Caco-2 (cell line): ENCODE measurements around the gene STPG2. TPM values are rescaled to one million over a fixed set of nuclear protein-coding genes. Genes with fewer than 3 reads are reported as not detected.

Experiments
- BruUV-seq: library from RNA; stranded (reverse); fragments of 400-500 nt; replicated peaks from 2 replicates; lab custom pipeline; 2021; lab: Mats Ljungman, UMichigan
- CTCF ChIA-PET: fragments of 300-600 bp; sonication (Branson Sonifier 250); formaldehyde crosslinking; loops from one replicate; lab custom pipeline; 2022; ENCODE audit warnings: antibody characterized with exemption; lab: Charles Lee
- POLR2A ChIA-PET: fragments of 300-600 bp; sonication (Branson Sonifier 250); formaldehyde crosslinking; loops from one replicate; lab custom pipeline; 2022; ENCODE audit warnings: antibody characterized with exemption; lab: Charles Lee
- DNase-seq, 2 experiments: peaks; one replicate each; pipeline versions ENCODE4 v3.0.0 to v3.0.0-alpha.2; 2020 to 2022
- H3K27me3 ChIP-seq: replicated peaks from 2 replicates; pipeline ENCODE4 v1.6.0; 2011; ENCODE audit warnings: low read length; ENCODE audit not compliant: control insufficient read depth, insufficient read depth
- H3K36me3 ChIP-seq: 2 replicates; pipeline ENCODE4 v1.5.1; 2011; ENCODE audit warnings: low read length; ENCODE audit not compliant: control insufficient read depth, insufficient read depth
- H3K4me1 ChIP-seq: fragments of 250-450 bp; sonication (Bioruptor Pico); 2 replicates; pipeline ENCODE4 v1.5.1; 2020; ENCODE audit warnings: mild to moderate bottlenecking
- H3K4me3 ChIP-seq: 2 replicates; pipeline ENCODE4 v1.5.1; 2011; ENCODE audit warnings: low read depth, mild to moderate bottlenecking, control low read depth, low read length
- H3K9me3 ChIP-seq: fragments of 250-450 bp; sonication (Bioruptor Pico); 2 replicates; pipeline ENCODE4 v1.5.1; 2020; ENCODE audit warnings: mild to moderate bottlenecking, moderate library complexity
- H3K27ac Mint-ChIP-seq: one replicate; pipeline ENCODE4 v1.8.0; 2022; ENCODE audit warnings: mixed read lengths; ENCODE audit not compliant: unreplicated experiment
- H3K27me3 Mint-ChIP-seq: one replicate; pipeline ENCODE4 v1.8.0; 2022; ENCODE audit warnings: mixed read lengths; ENCODE audit not compliant: insufficient read depth, unreplicated experiment
- H3K36me3 Mint-ChIP-seq: one replicate; pipeline ENCODE4 v1.8.0; 2022; ENCODE audit warnings: mild to moderate bottlenecking, mixed read lengths; ENCODE audit not compliant: insufficient read depth, unreplicated experiment
- H3K4me1 Mint-ChIP-seq: one replicate; pipeline ENCODE4 v1.8.0; 2022; ENCODE audit warnings: low read depth, mixed read lengths; ENCODE audit not compliant: unreplicated experiment
- H3K4me3 Mint-ChIP-seq: one replicate; pipeline ENCODE4 v1.8.0; 2022; ENCODE audit warnings: mild to moderate bottlenecking, moderate library complexity, mixed read lengths; ENCODE audit not compliant: unreplicated experiment
- H3K9me3 Mint-ChIP-seq: one replicate; pipeline ENCODE4 v1.8.0; 2022; ENCODE audit warnings: mixed read lengths; ENCODE audit not compliant: unreplicated experiment
- CTCF ChIP-seq, 2 experiments: fragments of 200-600 bp in 1 of 2; IDR thresholded peaks; 1 replicate in 1 of 2; 2 replicates in 1 of 2; pipeline versions ENCODE4 v1.5.1 to v1.8.0; 2011 to 2022; ENCODE audit warnings: antibody characterized with exemption in 1 of 2, control low read depth in 1 of 2, inconsistent platforms in 1 of 2, low read depth in 1 of 2, low read length in 1 of 2, mild to moderate bottlenecking in 1 of 2, moderate library complexity in 1 of 2; ENCODE audit not compliant: insufficient read depth in 1 of 2, severe bottlenecking in 1 of 2, unreplicated experiment in 1 of 2
- intact Hi-C: fragments of 100-400 bp; cut with micrococcal nuclease; formaldehyde crosslinking; loops from one replicate; pipeline ENCODE4 v1.10.0; 2022; ENCODE audit not compliant: unreplicated experiment
- total RNA-seq: library from RNA; stranded (reverse); gene quantifications from 2 replicates; pipeline ENCODE4 v1.2.3, GENCODE V29; 2022

The STPG2 gene
- total RNA-seq, 1 experiment from 2014 or later: not detected

GRCh38 chr4:97548943-97549583 is 594.2 kb downstream of the STPG2 start:
- CTCF ChIA-PET: no interaction called here
- intact Hi-C loops: no loop called here

GRCh38 chr4:97548186-97548585 is 595.1 kb downstream of the STPG2 start:
- intact Hi-C loops: no loop called here
- DNase-seq: no peak
- H3K36me3 Mint-ChIP-seq: no peaks in the 10 kb centered on the region
- CTCF ChIA-PET: no interaction called here
- no peaks in the 10 kb centered on the region for H3K27me3 Mint-ChIP-seq
- no peak for TF ChIP-seq CTCF (IDR thresholded peaks at IDR 0.05; ENCODE audit: insufficient read depth in 1 of 2, low read depth in 1 of 2, low read length in 1 of 2, severe bottlenecking in 1 of 2, unreplicated experiment in 1 of 2)
- POLR2A ChIA-PET: no interaction called here
- H3K4me1 ChIP-seq: no peaks in the 10 kb centered on the region
- no peak overlapping the region for H3K4me3 Mint-ChIP-seq
- no peaks in the 10 kb centered on the region for H3K9me3 ChIP-seq
- BruUV-seq: no TSS peak
- H3K36me3 ChIP-seq: no peaks in the 10 kb centered on the region
- H3K4me1 Mint-ChIP-seq: no peaks in the 10 kb centered on the region
- no peak overlapping the region for H3K4me3 ChIP-seq
- no peaks in the 10 kb centered on the region for H3K27me3 ChIP-seq
- no peaks in the 10 kb centered on the region for H3K9me3 Mint-ChIP-seq
- H3K27ac Mint-ChIP-seq: no peak overlapping the region

More at GRCh38 chr4:97548943-97549583, 594.2 kb downstream of the STPG2 start:
- Mint-ChIP-seq H3K27me3 (no peaks in the 10 kb centered on the region), H3K36me3 (no peaks in the 10 kb centered on the region), H3K4me1 (no peaks in the 10 kb centered on the region), H3K9me3 (no peaks in the 10 kb centered on the region), H3K27ac (no peak overlapping the region), H3K4me3 (no peak overlapping the region)
- DNase-seq: no peak
- H3K4me1 ChIP-seq: no peaks in the 10 kb centered on the region
- POLR2A ChIA-PET: no interaction called here
- H3K4me3 ChIP-seq: no peak overlapping the region
- no peaks in the 10 kb centered on the region for H3K27me3 ChIP-seq
- BruUV-seq: no TSS peak
- no peak for TF ChIP-seq CTCF (IDR thresholded peaks at IDR 0.05; ENCODE audit: insufficient read depth in 1 of 2, low read depth in 1 of 2, low read length in 1 of 2, severe bottlenecking in 1 of 2, unreplicated experiment in 1 of 2)
- H3K36me3 ChIP-seq: no peaks in the 10 kb centered on the region
- no peaks in the 10 kb centered on the region for H3K9me3 ChIP-seq

GRCh38 chr4:97531351-97531750 is 611.9 kb downstream of the STPG2 start:
- ChIA-PET CTCF (no interaction called here), POLR2A (no interaction called here)
- no peaks in the 10 kb centered on the region for H3K9me3 Mint-ChIP-seq
- H3K27ac Mint-ChIP-seq: no peak overlapping the region
- DNase-seq: no peak
- Histone ChIP-seq H3K4me3 (no peak overlapping the region), H3K27me3 (no peaks in the 10 kb centered on the region), H3K9me3 (no peaks in the 10 kb centered on the region), H3K4me1 (no peaks in the 10 kb centered on the region), H3K36me3 (no peaks in the 10 kb centered on the region)
- H3K27me3 Mint-ChIP-seq: no peaks in the 10 kb centered on the region
- no peaks in the 10 kb centered on the region for H3K4me1 Mint-ChIP-seq
- no peaks in the 10 kb centered on the region for H3K36me3 Mint-ChIP-seq
- H3K4me3 Mint-ChIP-seq: no peak overlapping the region
- intact Hi-C loops: no loop called here
- BruUV-seq: no TSS peak
- no peak for TF ChIP-seq CTCF (IDR thresholded peaks at IDR 0.05; ENCODE audit: insufficient read depth in 1 of 2, low read depth in 1 of 2, low read length in 1 of 2, severe bottlenecking in 1 of 2, unreplicated experiment in 1 of 2)
